K562 (cell line): ENCODE data around the gene KIT. TPM values are rescaled to one million over a fixed set of nuclear protein-coding genes. Genes with fewer than 3 reads are reported as not detected.

Experiments
- ATAC-seq: fragments of 200-7000 bp; cut with Tn5 transposase; 3 replicates; pipeline ENCODE4 v1.9.1; 2020; ENCODE audit warnings: moderate library complexity
- BruUV-seq: library from RNA; stranded (reverse); fragments of 400-500 nt; replicated peaks from 2 replicates; lab custom pipeline; 2021; lab: Mats Ljungman, UMichigan
- CTCF ChIA-PET: fragments of 300-600 bp; formaldehyde crosslinking; extraction: SDS; loops from one replicate; lab custom pipeline; 2021; ENCODE audit warnings: low intra/inter-chr PET ratio; lab: Yijun Ruan, JAX
- POLR2A ChIA-PET: fragments of 300-600, 350-650 bp; sonication (Branson Sonifier 250); formaldehyde crosslinking; extraction: SDS; loops from one replicate; lab custom pipeline; 2021; ENCODE audit warnings: antibody characterized with exemption, inconsistent platforms; lab: Yijun Ruan, JAX
- DNase-seq, 4 experiments: peaks; one replicate each; pipeline versions ENCODE4 v3.0.0 to v3.0.0-alpha.2; 2011 to 2018; ENCODE audit warnings: low spot score in 3 of 4, mixed read lengths in 3 of 4; ENCODE audit errors: extremely low read depth in 1 of 4
- FAIRE-seq: peaks from 2 replicates; lab custom pipeline; 2011; peaks lifted over from hg19 to GRCh38; lab: Jason Lieb, UNC
- H2AFZ ChIP-seq: 2 replicates; pipeline ENCODE4 v1.6.0; 2011; ENCODE audit warnings: low read depth, low read length, control low read depth, inconsistent platforms
- H3K27ac ChIP-seq: fragments of 200-600 bp; 3 replicates; pipeline ENCODE4 v1.8.0; 2011; ENCODE audit warnings: low read depth, mild to moderate bottlenecking, control low read depth, inconsistent platforms, low read length, moderate library complexity, mixed read lengths; ENCODE audit errors: extremely low read depth
- H3K27me3 ChIP-seq, 2 experiments: fragments of 300-600 bp in 1 of 2; 2 replicates in 1 of 2; 3 replicates in 1 of 2; pipeline versions ENCODE4 v1.6.0 to v1.8.0; 2011; ENCODE audit warnings: inconsistent platforms in 2 of 2, low read length in 2 of 2, mild to moderate bottlenecking in 1 of 2, mixed read lengths in 1 of 2, moderate library complexity in 1 of 2; ENCODE audit not compliant: control insufficient read depth in 2 of 2, insufficient read depth in 2 of 2
- H3K36me3 ChIP-seq: fragments of 300-600 bp; 3 replicates; pipeline ENCODE4 v1.8.0; 2011; ENCODE audit warnings: mild to moderate bottlenecking, low read length, inconsistent platforms; ENCODE audit not compliant: control insufficient read depth, insufficient read depth
- H3K4me1 ChIP-seq, 2 experiments: fragments of 200-600 bp in 1 of 2; replicated peaks in 1 of 2; 2 replicates in 1 of 2; 3 replicates in 1 of 2; pipeline versions ENCODE4 v1.5.1 to v1.8.0; 2011; ENCODE audit warnings: inconsistent platforms in 2 of 2, low read length in 2 of 2, mild to moderate bottlenecking in 1 of 2, mixed read lengths in 1 of 2, moderate library complexity in 1 of 2; ENCODE audit not compliant: control insufficient read depth in 2 of 2, insufficient read depth in 2 of 2
- H3K4me2 ChIP-seq: 2 replicates; pipeline ENCODE4 v1.6.1; 2011; ENCODE audit warnings: low read length, control low read depth, inconsistent platforms, mixed read lengths; ENCODE audit not compliant: insufficient read depth
- H3K4me3 ChIP-seq: fragments of 200-600 bp; sonication (generic), shearing (Covaris generic); 2 replicates; pipeline ENCODE4 v1.5.1; 2016; ENCODE audit warnings: control low read depth, inconsistent platforms
- H3K79me2 ChIP-seq: fragments of 200-600 bp; 3 replicates; pipeline ENCODE4 v1.8.0; 2011; ENCODE audit warnings: low read length, inconsistent platforms; ENCODE audit not compliant: control insufficient read depth, insufficient read depth
- H3K9ac ChIP-seq, 2 experiments: 2 replicates each; pipeline versions ENCODE4 v1.6.0 to v1.6.1; 2011; ENCODE audit warnings: low read depth in 2 of 2, low read length in 2 of 2, control low read depth in 1 of 2, inconsistent platforms in 1 of 2, mild to moderate bottlenecking in 1 of 2, mixed read lengths in 1 of 2; ENCODE audit not compliant: insufficient read depth in 1 of 2
- H3K9me1 ChIP-seq: one replicate; pipeline ENCODE4 v1.6.0; 2011; ENCODE audit warnings: inconsistent platforms, mild to moderate bottlenecking, low read length, moderate library complexity; ENCODE audit not compliant: control insufficient read depth, insufficient read depth
- H3K9me3 ChIP-seq: replicated peaks from 2 replicates; pipeline ENCODE4 v1.5.1; 2011; ENCODE audit warnings: low read depth, low read length, inconsistent platforms; ENCODE audit not compliant: control insufficient read depth, insufficient read depth
- H4K20me1 ChIP-seq: replicated peaks from 2 replicates; pipeline ENCODE4 v1.6.1; 2011; ENCODE audit warnings: low read length, inconsistent platforms, mixed read lengths; ENCODE audit not compliant: control insufficient read depth, insufficient read depth
- ADNP ChIP-seq: fragments of 200-800 bp; sonication (Bioruptor generic); IDR thresholded peaks from 2 replicates; pipeline ENCODE4 v1.6.1; 2016; ENCODE audit warnings: missing genetic modification characterization, missing compliant biosample characterization
- RBM25 ChIP-seq: fragments of 200-400 bp; formaldehyde crosslinking; IDR thresholded peaks from 2 replicates; pipeline ENCODE4 v1.6.1; 2018; ENCODE audit warnings: low read length, low read depth, moderate library complexity; ENCODE audit not compliant: severe bottlenecking
- ZFP36 ChIP-seq: fragments of 150-350 bp; IDR thresholded peaks from 2 replicates; pipeline ENCODE4 v1.6.1; 2018; ENCODE audit warnings: low read length, low read depth; ENCODE audit not compliant: partially characterized antibody
- ZNF3 ChIP-seq: fragments of 250-450 bp; sonication (Bioruptor Pico); IDR thresholded peaks from 2 replicates; pipeline ENCODE4 v1.5.0; 2021; ENCODE audit warnings: mild to moderate bottlenecking, moderate library complexity
- WGBS: fragments of 100-300 bp; shearing (Covaris generic); methylation state at CpG from one replicate; pipeline ENCODE4 v1.1.6; 2016; ENCODE audit warnings: low coverage, mixed read lengths; ENCODE audit not compliant: insufficient coverage; ENCODE audit errors: missing lambda C conversion rate; 5-methylcytosine and 5-hydroxymethylcytosine counted together
- in situ Hi-C: fragments of 300-500 bp; cut with MboI; formaldehyde crosslinking; loops from 4 replicates; pipeline ENCODE4 v1.15.0; 2018; ENCODE audit warnings: inconsistent platforms, mixed read lengths
- intact Hi-C: fragments of 100-400 bp; cut with micrococcal nuclease; formaldehyde crosslinking; loops from 2 replicates; pipeline ENCODE4 v1.14.2; 2022
- polyA plus RNA-seq, 8 experiments: library from polyadenylated mRNA; depleted of rRNA in 4 of 8; stranded (reverse) in 5 of 8; unstranded in 3 of 8; fragments of >200 nt; fragmentation: Nextera tagmentation in 2 of 8; fragmentation: Illumina TruSeq in 1 of 8; extraction: Ambion mirVana in 2 of 8; extraction: Trizol in 1 of 8; gene quantifications; 2 replicates each; pipeline versions ENCODE4 v1.2.1 to v1.2.3, GENCODE V29; 2011 to 2014; ENCODE audit warnings: inconsistent platforms in 1 of 8, missing spikeins in 1 of 8
- total RNA-seq, 7 experiments: library from RNA; depleted of rRNA in 6 of 7; stranded (reverse); fragments of >200 nt in 6 of 7; fragmentation: Illumina TruSeq in 2 of 7; extraction: Trizol in 2 of 7; gene quantifications; 2 replicates each; pipeline versions ENCODE4 v1.2.1 to v1.2.3, GENCODE V29; 2011 to 2021; ENCODE audit warnings: low replicate concordance in 1 of 7
- TF ChIP-seq, protein P1 (sequence below): fragments of 450-650 bp; IDR thresholded peaks from 2 replicates; pipeline ENCODE4 v1.6.1; 2016

Gene KIT
- total and polyA plus RNA-seq, 9 of the 15 experiments (the other 6 are each of a cell fraction or from before 2014, with no cell fraction given) = 0.27 to 5.6 (median 0.57) TPM

DNA sequence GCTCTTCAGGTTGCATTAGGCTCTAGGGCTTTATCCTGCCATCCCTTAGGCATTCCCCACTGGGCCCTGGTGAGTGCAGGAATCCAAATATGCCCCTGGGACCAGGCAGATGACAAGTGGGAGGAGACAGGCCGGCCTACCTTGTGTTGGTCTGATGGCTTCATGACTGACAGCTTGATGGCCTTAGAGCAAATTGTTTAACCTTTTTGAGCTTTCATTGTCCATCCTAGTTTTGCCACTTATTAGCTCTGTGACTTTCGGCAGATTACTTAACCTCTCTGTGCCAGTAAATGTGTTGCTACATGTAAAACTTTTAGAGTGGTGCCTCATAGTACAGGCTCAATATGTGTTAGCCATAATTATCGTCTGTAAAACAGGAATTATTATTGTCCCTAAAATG, 4.4 kb downstream of the KIT start:
- intact Hi-C loops = no loop called here
- Histone ChIP-seq H3K27me3 (peaks cover 0 to 18% of the 10 kb centered on the region in 2 experiments; a peak in 4 of 5 replicates), H3K4me2 (no peak overlapping the region), H3K4me3 (no peak overlapping the region), H3K79me2 (no peaks in the 10 kb centered on the region), H3K9me1 (no peaks in the 10 kb centered on the region), H3K36me3 (no peaks in the 10 kb centered on the region), H3K9ac (no peak overlapping the region), H3K9me3 (no peaks in the 10 kb centered on the region), H3K4me1 (peaks cover 5 to 21% of the 10 kb centered on the region in 2 experiments; a peak in 3 of 5 replicates), H2AFZ (no peak overlapping the region), H3K27ac (no peak overlapping the region), H4K20me1 (no peaks in the 10 kb centered on the region)
- ChIA-PET CTCF (no interaction called here), POLR2A (no interaction called here)
- BruUV-seq = no TSS peak
- WGBS = 44% methylated on average over 3 of the region's 3 CpGs
- peak; percentile 70 for TF ChIP-seq RBM25
- TF ChIP-seq ZFP36 = peak; percentile 52
- TF ChIP-seq, protein P1, sequence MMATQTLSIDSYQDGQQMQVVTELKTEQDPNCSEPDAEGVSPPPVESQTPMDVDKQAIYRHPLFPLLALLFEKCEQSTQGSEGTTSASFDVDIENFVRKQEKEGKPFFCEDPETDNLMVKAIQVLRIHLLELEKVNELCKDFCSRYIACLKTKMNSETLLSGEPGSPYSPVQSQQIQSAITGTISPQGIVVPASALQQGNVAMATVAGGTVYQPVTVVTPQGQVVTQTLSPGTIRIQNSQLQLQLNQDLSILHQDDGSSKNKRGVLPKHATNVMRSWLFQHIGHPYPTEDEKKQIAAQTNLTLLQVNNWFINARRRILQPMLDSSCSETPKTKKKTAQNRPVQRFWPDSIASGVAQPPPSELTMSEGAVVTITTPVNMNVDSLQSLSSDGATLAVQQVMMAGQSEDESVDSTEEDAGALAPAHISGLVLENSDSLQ = 0 out of 2 replicates have a peak, but pooled peaks have one; percentile 27
- TF ChIP-seq ZNF3 = no peak
- TF ChIP-seq ADNP (tag) = peak; percentile 23; the same call in 1 of the 2 replicates
- in situ Hi-C loops = no loop called here
- no peak for DNase-seq
- ATAC-seq = no peak
- FAIRE-seq = no peak
